GM21825 (cell line): ENCODE results near the gene USP21.

Experiments
- ATAC-seq: cut with Tn5 transposase; IDR thresholded peaks from one replicate; pipeline ENCODE4 v1.9.1; 2021; ENCODE audit warnings: mild to moderate bottlenecking, moderate library complexity; ENCODE audit not compliant: unreplicated experiment

Gene USP21

DNA sequence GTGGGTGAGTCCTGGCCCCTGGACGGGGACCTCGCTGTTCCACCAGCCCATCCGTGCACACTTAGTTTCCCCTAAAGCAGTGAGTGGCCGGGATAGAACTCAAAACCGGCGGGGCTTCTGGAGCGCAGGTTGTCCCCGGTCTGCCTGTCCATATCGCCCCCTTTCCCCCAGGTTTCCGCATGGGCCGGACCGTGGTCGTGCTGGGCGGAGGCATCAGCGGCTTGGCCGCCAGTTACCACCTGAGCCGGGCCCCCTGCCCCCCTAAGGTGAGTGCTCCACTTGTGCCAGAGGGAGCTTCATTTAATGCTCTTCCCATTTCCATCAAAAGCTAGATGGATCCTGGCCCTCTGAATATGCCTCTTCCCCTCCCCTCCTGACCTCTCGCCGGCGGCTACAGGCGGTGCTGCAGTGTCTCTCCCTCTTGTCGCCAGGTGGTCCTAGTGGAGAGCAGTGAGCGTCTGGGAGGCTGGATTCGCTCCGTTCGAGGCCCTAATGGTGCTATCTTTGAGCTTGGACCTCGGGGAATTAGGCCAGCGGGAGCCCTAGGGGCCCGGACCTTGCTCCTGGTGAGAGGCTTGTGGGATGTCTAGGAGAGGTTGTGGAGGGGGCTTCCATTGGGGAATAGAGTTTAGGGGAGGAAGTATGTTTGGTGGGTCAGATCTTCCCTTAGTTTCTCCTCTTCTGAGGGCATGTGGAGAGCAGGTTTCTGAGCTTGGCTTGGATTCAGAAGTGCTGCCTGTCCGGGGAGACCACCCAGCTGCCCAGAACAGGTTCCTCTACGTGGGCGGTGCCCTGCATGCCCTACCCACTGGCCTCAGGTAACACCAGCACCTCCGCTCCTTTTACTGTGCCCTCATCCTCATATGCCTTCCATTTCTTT lies 7.6 kb downstream of the USP21 start:
- peak; percentile 3 for ATAC-seq

DNA sequence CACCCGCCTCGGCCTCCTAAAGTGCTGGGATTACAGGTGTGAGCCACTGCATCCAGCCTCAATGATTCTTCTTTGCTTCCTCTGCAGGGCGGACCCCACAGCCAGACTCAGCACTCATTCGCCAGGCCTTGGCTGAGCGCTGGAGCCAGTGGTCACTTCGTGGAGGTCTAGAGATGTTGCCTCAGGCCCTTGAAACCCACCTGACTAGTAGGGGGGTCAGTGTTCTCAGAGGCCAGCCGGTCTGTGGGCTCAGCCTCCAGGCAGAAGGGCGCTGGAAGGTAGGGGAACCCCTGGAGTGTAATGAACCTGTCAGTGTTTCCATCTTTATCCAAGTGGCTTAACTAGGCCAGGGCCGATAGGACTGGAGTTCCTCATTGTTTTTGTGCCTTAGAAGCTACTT lies 9.6 kb downstream of the USP21 start:
- no peak for ATAC-seq

DNA sequence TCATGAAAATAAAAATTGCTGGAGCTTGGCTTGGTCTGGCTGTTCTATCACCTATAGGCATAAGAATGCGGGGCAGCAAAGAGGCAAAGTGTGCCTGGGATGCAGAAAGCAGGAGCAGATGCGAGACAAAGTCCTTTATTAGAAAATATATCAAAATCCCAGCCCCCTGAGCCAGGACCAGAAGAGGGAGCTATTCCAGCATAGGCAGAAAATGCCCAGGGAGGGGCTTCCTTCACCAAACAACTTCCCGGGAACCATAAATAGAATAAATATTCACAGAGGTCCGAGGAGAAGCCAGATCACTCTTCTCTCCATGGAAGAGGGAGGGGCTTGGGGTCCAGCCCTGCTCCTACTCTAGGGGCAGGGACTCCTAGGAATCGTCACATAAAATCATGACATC lies 11.9 kb downstream of the USP21 start:
- no peak for ATAC-seq

DNA sequence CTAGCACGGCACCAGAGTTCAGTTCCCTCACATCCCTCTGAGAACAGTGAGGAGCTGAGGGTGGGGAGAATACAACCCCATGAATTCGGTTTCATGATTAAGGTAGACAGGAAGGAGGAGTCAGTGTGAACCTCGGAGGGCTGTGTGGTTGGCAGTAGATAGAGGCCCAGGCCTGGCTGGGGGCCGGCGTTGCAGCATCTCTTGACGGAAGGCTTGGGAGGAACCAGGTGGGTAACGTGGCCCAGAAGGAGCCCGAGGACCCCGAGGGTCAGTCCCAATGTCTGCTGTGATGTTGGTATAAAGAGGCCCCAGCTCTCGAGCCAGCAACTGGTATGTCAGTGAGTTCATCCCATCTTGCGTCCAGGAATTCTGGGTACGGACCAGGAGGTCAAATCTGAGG lies 12.4 kb downstream of the USP21 start:
- ATAC-seq: no peak

DNA sequence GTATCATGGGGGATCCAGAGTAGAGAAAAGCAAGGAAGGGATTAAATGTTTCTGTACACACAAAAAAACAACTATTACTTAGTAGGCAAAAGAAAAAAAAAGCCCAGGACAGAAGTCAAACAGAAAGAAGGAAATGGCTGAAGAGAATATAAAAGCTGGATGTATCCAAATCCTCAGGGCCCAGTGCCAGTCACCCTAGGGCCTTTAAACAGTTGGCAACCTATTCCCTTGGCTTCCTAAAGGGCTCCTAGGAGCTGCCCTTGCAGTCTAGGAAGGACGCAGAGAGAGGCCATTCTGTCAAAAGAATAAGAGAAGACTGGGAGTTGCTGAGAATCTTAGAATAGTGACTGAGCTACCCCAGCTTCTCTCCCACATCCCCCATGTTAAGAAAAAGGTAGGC lies 13.0 kb downstream of the USP21 start:
- ATAC-seq: no peak

DNA sequence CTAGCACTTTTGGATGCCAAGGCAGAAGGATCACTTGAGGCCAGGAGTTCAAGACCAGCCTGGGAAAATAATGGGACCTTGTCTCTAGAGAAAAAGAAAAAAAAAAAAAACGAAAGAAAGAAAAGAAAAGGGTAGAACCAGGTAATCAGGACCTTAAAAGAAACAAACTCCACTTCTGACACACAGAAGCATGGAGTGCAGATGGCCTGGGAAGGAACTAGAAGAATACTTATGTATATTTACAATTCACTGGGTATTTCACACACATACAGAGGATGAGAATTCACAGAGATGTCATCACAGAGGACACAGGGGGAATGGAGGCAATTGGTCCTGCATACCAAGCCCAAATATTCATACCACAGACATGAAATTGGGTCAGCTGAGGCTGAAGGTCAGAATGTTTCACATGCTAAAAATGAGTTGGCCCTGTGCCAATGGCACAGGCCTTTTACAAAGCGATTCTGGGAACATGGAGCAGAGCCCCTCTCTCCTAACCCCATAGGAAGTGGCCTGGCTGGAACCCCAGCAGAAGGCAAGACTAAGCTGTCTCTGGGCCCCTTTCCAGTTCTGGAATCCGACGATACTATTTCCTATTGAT lies 13.6 kb downstream of the USP21 start:
- ATAC-seq: no peak

DNA sequence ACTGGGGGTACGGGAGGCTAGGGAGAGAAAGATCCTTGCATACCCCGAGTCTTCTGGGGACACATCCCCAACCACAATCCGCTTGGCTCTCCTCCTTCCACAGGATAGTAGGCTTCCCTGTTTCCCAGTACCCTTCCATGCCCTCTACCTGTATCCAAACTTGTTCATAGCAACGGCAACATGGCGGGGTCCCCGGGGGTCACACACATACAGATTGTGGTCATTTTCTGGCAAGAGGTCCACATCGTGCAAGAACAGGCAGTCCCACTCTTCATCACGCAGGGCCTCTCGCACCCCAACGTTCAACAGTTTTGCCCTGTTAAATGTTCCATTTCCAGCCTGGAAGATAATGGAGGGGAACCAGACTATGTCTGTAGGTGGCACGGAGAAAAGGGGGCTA lies 14.4 kb downstream of the USP21 start:
- ATAC-seq: no peak

DNA sequence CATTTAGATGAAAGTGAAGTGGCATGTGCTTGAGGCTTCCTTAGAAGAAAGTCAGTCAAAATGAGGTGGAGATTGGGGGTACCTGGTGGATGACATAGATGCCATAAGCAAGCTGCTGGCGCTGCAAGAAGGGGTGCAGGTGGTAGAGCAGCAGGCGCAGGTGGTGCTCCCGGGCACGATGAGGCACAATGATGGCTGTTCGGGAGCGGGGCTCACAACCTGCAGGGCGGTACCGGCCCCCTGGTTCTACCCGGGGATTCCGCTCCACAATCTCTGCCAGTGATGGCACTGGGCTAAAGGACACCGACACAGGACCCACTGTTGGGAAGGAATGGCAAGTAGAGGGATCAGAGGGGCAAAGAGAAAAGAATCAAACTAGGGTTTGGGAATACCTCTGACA lies 15.6 kb downstream of the USP21 start:
- ATAC-seq: no peak

DNA sequence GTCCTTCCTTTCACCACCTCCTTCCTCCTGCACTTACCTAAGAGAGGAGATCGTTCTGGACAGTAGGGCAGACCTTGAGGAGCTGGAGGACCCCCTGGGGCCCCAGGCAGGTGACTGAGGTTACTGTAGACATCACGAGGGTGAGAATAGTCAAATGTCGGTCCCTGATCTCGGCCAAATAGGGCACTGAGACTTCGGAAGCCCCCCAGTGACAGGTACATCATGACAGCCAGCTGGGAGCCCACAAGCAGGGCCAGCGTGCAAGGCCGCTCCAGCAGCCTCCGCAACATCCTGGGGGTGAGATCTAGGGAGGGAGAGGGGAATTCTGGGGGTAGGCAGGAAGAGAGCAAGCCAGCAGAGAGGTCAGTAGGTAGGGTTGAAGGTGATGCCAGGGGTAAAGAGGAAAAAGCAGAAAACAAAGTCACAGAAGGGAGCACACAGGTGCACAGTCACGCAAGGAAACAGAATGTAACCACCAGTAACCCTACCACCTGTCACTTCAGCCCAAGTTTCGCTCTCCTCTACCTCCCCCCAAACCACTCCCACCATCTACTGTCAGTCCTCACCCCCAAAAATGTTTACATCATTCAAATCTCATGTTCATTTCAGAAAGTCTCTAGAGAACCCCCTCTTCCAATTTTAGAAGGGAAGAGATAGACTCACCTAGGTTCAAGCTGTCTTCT lies 16.6 kb downstream of the USP21 start:
- no peak for ATAC-seq

DNA sequence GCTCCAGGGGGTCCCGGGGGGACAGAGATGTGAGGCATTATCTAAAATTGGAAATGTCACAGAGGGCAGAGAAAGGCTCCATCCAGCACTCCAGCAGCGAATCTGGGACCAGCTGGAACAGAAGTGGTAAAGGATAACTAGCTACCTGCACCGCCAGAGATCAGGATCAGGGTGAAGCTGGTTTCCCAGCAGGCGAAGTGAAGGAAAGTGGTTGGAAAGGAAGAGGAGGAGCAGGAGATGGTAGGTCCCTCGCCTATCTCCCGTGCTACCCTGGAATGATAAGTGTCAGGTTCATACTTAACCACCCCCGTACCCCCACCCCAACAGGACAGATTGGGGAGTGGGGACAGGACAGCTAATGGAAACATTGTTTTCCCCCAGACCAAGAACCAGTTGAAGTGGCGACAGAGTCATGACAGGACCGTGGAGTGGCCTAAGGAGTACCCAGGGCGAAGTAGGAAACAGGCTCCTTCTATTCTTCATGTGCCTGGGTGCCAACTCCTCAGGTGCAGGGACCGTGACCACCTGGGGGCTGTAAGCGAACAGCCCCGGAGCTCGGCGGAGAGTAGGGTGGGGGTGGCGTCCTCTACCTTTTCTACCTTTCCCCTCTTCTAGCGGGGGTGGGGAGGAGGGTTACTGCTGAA lies 17.3 kb downstream of the USP21 start:
- ATAC-seq: no peak

DNA sequence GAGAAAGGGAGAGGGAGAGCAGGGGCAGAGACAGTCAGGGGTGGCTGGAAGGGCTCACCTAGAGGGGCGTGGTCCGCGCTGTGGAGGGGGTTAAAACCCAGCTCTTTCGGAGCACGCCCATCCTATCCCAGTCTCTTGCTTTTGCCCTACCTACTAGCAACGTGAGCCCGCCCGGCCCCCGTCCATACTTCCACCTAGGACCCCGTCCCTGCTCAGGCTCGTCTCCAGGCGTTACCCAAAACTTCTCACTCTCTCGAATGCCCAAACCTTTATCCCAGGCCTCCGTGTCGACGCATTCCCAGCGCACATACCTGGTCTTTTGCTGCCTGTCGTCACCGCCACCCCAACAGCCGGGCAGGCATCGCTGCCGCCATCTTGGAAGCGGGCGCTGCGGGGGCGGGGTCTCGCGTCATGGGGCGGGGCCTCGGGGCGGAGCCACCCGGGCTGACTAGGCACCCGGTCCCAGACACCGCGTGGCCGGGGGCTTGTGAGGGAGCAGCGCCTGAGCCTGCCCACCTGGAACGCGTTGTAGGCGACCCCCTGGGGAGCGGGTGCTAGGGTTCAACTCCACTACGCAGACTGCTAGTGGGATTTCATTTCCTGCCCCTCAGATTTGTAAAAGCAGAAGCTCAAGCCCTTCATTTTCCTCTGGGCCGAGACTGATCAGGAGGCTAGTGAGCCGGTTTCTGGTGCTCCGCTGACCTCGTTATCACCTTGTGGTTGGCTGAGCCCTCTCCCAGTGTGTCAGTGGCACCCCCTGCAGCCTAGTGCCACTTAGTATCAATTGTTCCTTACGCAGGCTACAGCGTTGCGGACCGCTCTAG lies 18.0 kb downstream of the USP21 start, which contains the start of gene B4GALT3:
Gene B4GALT3, minus strand, starts transcription at position 396 of the 824 bp plus-strand sequence. CDS start 1,447 bp downstream, outside the sequence.
- peak; percentile 77 for ATAC-seq

DNA sequence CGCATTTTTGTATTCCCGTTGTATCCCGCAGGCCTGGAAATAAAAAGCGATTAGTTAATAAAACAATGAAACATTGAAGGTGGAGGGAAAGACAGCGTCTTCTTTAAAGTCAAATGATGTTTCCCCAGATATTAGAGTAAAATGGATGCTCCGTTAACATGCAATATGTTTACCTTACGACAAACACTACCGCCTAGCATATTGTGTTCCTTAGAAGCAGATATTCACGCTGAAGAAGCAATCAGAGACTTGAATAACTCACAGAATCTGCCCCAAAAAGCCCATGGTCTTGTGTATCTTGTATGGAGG lies 18.6 kb downstream of the USP21 start:
- ATAC-seq: no peak

DNA sequence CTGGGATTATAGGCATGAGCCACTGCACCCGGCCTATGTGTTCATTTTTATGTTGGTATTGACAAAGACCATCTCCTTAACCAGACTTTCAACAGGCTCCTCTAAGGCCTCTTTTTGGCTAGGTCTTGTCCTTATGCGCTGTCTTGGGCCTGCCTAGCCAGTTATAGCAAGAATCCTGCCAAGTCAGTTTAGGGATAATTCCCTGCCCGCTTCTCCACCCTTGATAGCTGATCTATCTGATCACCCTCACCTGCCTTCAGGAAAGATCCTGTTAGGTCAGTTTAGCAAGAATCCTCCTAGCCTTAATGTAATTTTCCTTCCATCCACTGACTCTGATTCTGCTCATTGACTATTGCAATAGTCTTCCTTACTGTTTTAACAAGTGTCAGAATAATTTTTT lies 20.4 kb downstream of the USP21 start:
- ATAC-seq: no peak

DNA sequence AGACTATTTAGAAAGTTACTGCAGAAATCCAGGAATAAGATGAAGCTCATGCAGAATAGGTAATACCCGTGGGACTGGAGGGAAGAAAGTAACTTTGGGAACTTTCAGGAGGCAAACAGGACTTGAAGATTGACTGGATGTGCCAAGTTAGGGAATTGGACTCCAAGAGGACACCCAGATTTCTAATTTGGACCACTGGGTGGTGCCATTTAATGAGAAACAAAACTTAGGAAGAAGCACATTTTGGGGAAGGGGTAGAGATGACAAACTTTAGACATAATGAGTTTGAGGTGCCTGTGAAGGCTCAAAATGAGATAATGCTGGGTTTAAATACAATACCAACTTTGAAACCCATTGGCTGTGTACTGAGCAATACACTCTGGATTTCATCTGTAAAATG lies 21.3 kb downstream of the USP21 start:
- ATAC-seq: no peak

DNA sequence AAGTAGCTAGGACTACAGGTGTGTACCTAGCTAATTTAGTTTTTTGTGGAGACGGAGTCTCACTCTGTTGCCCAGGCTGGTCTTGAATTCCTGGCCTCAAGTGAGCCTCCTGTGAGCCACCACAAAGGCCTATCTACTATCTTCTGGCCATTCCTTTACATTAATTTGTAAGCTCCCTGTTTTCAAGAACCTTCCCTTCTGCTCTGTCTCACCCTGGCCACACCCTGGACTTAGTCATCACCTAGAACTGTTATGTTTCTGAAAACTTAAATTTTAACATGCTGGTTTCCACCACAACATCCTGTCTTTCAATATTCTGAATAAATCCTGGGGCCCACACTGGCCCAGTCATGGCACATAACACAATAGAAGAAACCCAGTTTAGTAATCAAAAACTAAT lies 22.9 kb downstream of the USP21 start:
- peak; percentile 48 for ATAC-seq

DNA sequence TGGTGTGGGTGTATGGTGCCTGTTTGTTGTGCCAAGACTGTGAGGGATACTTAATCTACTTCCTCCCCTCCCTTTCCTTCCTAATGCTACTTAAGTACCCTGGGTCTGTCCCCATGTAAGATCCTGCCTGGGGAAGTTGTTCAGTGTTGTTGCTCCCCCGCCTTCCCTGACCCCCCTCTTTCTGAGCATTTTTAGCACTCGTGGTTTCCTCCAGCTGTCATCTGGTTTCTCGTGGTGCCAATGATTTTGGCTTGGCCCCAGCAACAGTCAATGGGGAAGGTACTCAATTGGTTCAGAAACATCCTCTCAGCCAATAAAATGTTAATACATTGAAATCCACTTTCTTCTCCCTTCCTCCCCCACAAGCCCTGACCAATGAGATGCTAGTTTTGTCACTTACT lies 26.0 kb downstream of the USP21 start:
- ATAC-seq: peak; percentile 60

DNA sequence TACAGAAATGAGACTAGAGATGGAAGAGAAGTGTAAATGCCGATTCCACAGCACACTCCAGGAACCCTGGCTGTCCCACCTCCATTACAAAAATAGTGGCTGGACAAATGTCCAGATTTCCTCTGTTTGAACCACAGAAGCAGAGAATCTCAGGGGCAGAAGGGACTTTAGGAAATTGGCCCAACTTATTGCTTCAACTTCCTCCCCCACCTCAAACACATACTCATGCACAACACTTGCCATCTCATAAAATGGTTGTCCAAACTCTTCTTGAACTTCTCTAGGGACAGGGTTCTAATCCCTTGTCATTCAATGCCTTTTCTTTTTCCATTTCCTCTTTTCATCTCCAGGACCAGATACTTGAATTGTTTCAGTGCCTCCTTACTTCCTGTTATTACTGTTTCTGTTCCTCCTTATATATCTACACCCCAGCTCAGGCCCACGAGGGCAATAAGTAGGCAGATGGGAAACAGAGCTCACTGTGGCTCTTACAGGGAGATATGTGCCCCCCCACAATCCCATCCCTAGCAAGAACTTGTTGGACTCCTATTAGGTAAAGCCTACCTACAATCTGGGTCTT lies 26.5 kb downstream of the USP21 start:
- ATAC-seq: peak; percentile 26

DNA sequence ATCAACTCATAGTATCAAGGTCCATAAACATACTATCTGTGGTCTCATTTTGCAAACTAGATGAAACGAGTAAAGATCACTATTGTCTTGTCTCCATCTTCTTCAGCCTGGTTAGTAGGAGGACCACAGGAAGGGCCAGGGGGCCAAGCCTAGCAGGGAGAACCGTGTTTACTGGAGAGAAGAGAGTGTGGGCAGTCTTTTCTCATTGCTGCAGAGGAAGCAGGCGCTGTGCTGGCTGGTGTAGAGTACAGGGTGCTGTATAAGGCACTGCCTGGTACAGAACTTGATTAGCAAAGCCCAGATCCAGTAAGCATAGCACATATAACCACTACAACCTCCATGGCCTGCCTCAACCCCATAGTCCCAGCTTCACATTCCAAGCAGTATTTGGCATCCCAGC lies 28.0 kb downstream of the USP21 start:
- ATAC-seq: no peak

DNA sequence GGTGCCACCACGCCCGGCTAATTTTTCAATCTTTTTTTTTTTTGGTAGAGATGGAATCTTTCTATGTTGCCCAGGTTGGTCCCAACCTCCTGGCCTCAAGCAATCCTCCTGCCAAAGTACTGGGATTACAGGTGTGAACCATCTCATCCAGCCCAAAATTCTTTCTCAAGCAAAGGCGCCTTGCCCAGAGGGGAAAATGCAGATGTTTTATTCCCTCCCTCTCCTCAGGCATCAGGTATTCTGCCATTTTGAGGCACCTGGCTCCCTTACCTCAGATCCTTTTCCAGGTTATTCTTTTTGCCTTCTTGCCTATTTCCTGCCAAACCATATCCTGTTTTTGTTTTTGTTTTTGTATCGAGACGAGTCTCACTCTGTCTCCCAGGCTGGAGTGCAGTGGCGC lies 29.1 kb downstream of the USP21 start:
- ATAC-seq: no peak

DNA sequence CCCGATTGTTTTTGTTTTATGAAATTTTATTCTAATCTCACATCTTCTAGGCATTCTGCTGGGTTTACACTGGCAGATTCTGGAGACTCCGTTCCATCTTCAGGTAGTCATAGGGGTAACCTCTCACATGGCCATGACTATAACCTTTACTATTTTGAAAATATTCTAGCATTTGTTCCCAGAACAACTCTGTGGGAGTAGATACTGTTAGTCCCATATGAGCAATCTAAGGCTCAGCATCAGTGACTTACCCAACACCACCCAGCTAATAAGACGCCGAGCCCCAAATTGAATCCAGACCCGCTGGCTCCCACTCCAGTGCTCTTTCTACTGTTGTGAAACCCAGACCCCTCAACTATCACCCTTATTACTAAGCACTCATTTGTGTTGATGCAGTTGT lies 29.7 kb downstream of the USP21 start:
- ATAC-seq: no peak
